ENCODE results near the gene ZBTB20. TPM values are rescaled to one million over a fixed set of nuclear protein-coding genes. Genes with fewer than 3 reads are reported as not detected.

ZBTB20 gene
- total and polyA plus RNA-seq, 2 of the 4 experiments (the other 2 are of a cell fraction) = 0.75 to 14.7 TPM

DNA sequence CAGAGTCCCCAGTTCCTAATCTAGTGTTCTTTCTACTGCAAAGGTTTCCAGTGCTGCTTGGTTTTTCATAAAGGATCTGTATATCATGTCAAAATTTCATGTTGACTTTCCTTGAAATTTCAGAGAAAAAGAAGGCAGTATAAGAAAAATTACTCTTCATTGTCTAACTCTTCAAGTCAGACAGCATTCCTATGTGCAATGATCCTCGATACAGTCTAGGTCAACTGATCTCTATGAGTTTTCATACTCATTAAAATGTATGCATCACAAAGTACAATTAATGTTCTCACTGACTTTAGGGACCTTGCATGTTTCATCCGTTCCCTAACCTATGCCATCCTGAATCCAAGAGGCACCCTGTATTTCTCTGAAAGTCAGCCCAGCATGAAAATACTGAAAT lies 317.3 kb downstream of the ZBTB20 start:
- Histone ChIP-seq H3K56ac (ENCODE audit: extremely low read depth, insufficient read depth, low read length) (no peak overlapping the region), H3K23ac (ENCODE audit: low read depth, low read length) (no peak overlapping the region), H4K5ac (ENCODE audit: low read depth, low read length) (no peak overlapping the region), H2AK9ac (replicated peaks; ENCODE audit: low read depth, low read length, poor library complexity) (no peak overlapping the region), H3K27me3 (ENCODE audit: control insufficient read depth, insufficient read depth, low read length) (no peaks in the 10 kb centered on the region), H4K20me1 (ENCODE audit: insufficient read depth, low read length) (no peaks in the 10 kb centered on the region), H3K4me3 (ENCODE audit: insufficient read depth, low read depth, low read length) (no peak overlapping the region), H2AK5ac (ENCODE audit: low read depth, low read length) (no peak overlapping the region), H3K27ac (ENCODE audit: insufficient read depth, low read length) (no peak overlapping the region), H2AFZ (replicated peaks; ENCODE audit: low read length, poor library complexity) (no peak overlapping the region), H2BK120ac (ENCODE audit: low read depth, low read length) (no peak overlapping the region), H2BK5ac (ENCODE audit: low read depth, low read length, poor library complexity, severe bottlenecking) (no peak overlapping the region), H4K8ac (ENCODE audit: low read depth in 2 of 2, low read length in 2 of 2) (no peak overlapping the region), H3K4me2 (ENCODE audit: low read depth, low read length) (no peak overlapping the region), H3K18ac (ENCODE audit: low read depth, low read length) (no peak overlapping the region), H3K4me1 (ENCODE audit: control insufficient read depth, insufficient read depth, low read length) (peaks cover 2% of the 10 kb centered on the region), H2BK20ac (ENCODE audit: low read depth, low read length) (no peak overlapping the region), H3K9me1 (ENCODE audit: insufficient read depth, low read length) (peaks cover 2% of the 10 kb centered on the region; the same call in 1 of the 2 replicates), H4K91ac (ENCODE audit: insufficient read depth, low read depth, low read length) (no peak overlapping the region), H3K9me3 (ENCODE audit: control insufficient read depth, insufficient read depth, low read length) (no peaks in the 10 kb centered on the region), H3K36me3 (ENCODE audit: control insufficient read depth, insufficient read depth, low read length) (no peaks in the 10 kb centered on the region), H3K4ac (ENCODE audit: low read depth, low read length) (no peak overlapping the region), H3K79me1 (ENCODE audit: low read depth in 1 of 2, low read length in 2 of 2) (no peaks in the 10 kb centered on the region), H2BK15ac (ENCODE audit: low read depth, low read length) (no peak overlapping the region), H3K14ac (replicated peaks; ENCODE audit: low read depth, low read length) (no peak overlapping the region), H3K9ac (ENCODE audit: low read depth, low read length) (no peak overlapping the region)
- no CpG with 5 or more reads among the region's 2 CpGs for WGBS, 2 experiments (ENCODE audit: extremely low coverage in 2 of 2, insufficient read length in 1 of 2)
- no peak for ATAC-seq (ENCODE audit: low read depth)
- POLR2A ChIA-PET (ENCODE audit: unreplicated experiment) = no interaction called here
- no TSS peak for BruUV-seq (replicated peaks)
- TF ChIP-seq NFE2L2 (IDR thresholded peaks at IDR 0.05; ENCODE audit: low read depth, low read length) (no peak), FOS (IDR thresholded peaks at IDR 0.05; ENCODE audit: low read depth, low read length) (no peak), CEBPB (IDR thresholded peaks at IDR 0.05; ENCODE audit: low read depth, low read length) (no peak), USF2 (IDR thresholded peaks at IDR 0.05; ENCODE audit: low read depth, low read length) (no peak), RAD21 (IDR thresholded peaks at IDR 0.05; ENCODE audit: low read length) (no peak), SMC3 (IDR thresholded peaks at IDR 0.05; ENCODE audit: low read depth, low read length) (no peak), BHLHE40 (IDR thresholded peaks at IDR 0.05; ENCODE audit: low read depth, low read length) (no peak), MAFK (IDR thresholded peaks at IDR 0.05; ENCODE audit: low read depth, low read length) (no peak), RCOR1 (IDR thresholded peaks at IDR 0.05; ENCODE audit: insufficient replicate concordance, low read length) (no peak), POLR2A (IDR thresholded peaks at IDR 0.05; ENCODE audit: low read depth, low read length) (no peak), RFX5 (IDR thresholded peaks at IDR 0.05; ENCODE audit: low read depth, low read length) (no peak), MAZ (IDR thresholded peaks at IDR 0.05; ENCODE audit: borderline replicate concordance, low read depth, low read length) (no peak), CHD1 (IDR thresholded peaks at IDR 0.05; ENCODE audit: low read depth, low read length) (no peak), MXI1 (IDR thresholded peaks at IDR 0.05; ENCODE audit: borderline replicate concordance, low read depth, low read length) (no peak)
- TF ChIP-seq, protein P1, sequence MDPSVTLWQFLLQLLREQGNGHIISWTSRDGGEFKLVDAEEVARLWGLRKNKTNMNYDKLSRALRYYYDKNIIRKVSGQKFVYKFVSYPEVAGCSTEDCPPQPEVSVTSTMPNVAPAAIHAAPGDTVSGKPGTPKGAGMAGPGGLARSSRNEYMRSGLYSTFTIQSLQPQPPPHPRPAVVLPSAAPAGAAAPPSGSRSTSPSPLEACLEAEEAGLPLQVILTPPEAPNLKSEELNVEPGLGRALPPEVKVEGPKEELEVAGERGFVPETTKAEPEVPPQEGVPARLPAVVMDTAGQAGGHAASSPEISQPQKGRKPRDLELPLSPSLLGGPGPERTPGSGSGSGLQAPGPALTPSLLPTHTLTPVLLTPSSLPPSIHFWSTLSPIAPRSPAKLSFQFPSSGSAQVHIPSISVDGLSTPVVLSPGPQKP (IDR thresholded peaks at IDR 0.05; ENCODE audit: borderline replicate concordance, low read depth, low read length) = no peak
- TF ChIP-seq, protein P2, sequence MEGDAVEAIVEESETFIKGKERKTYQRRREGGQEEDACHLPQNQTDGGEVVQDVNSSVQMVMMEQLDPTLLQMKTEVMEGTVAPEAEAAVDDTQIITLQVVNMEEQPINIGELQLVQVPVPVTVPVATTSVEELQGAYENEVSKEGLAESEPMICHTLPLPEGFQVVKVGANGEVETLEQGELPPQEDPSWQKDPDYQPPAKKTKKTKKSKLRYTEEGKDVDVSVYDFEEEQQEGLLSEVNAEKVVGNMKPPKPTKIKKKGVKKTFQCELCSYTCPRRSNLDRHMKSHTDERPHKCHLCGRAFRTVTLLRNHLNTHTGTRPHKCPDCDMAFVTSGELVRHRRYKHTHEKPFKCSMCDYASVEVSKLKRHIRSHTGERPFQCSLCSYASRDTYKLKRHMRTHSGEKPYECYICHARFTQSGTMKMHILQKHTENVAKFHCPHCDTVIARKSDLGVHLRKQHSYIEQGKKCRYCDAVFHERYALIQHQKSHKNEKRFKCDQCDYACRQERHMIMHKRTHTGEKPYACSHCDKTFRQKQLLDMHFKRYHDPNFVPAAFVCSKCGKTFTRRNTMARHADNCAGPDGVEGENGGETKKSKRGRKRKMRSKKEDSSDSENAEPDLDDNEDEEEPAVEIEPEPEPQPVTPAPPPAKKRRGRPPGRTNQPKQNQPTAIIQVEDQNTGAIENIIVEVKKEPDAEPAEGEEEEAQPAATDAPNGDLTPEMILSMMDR (conservative IDR thresholded peaks at IDR 0.05; ENCODE audit: low read depth, low read length) = no peak
- in situ Hi-C loops (cut with MboI; ENCODE audit: low sequenced_read_pairs) = loop anchor here (10.0 to 25.0 kb wide), 4 partner anchors 265 to 983 kb away; no protein-coding TSS in a partner anchor
- dilution Hi-C loops (cut with HindIII; ENCODE audit: low sequenced_read_pairs, unreplicated experiment) = no loop called here
- no peak for DNase-seq
- CTCF ChIA-PET = interaction anchor here (0.6 to 0.7 kb wide), 3 partner anchors 262 to 379 kb away, joined by 3 to 10 read pairs (median 5); no protein-coding TSS in a partner anchor
- intact Hi-C loops (cut with micrococcal nuclease) = loop anchor here (5.0 to 10.0 kb wide), 2 partner anchors 863 to 985 kb away; no protein-coding TSS in a partner anchor

Measured in IMR-90 (cell line).